HL-60 (cell line): ENCODE results near the gene TFB1M.
"Not testable (repeated sequence)": the region's sequence is repeated elsewhere in the genome, so short reads cannot be mapped to it uniquely, and the experiment has no call there.

ENCODE experiments used
- DNase-seq, 2 experiments: peaks; one replicate each; pipeline ENCODE4 v3.0.0-alpha.2; 2010 to 2020; ENCODE audit warnings: low read depth in 1 of 2, low spot score in 1 of 2
- H3K27ac ChIP-seq: fragments of 250-450 bp; sonication (Bioruptor Pico); replicated peaks from 2 replicates; pipeline ENCODE4 v1.5.1; 2020; ENCODE audit warnings: mild to moderate bottlenecking, moderate library complexity
- H3K27me3 ChIP-seq: fragments of 250-450 bp; sonication (Bioruptor Pico); 2 replicates; pipeline ENCODE4 v1.5.1; 2021; ENCODE audit warnings: mild to moderate bottlenecking, moderate library complexity; ENCODE audit not compliant: insufficient read depth, poor library complexity, severe bottlenecking
- H3K4me3 ChIP-seq: replicated peaks from 2 replicates; pipeline ENCODE4 v1.5.1; 2011; ENCODE audit warnings: mild to moderate bottlenecking, control low read depth, low read length; ENCODE audit not compliant: insufficient read depth
- CTCF ChIP-seq: IDR thresholded peaks from one replicate; pipeline ENCODE4 v1.5.1; 2011; ENCODE audit warnings: low read length, control low read depth, inconsistent platforms; ENCODE audit not compliant: insufficient read depth
- GABPA ChIP-seq: IDR thresholded peaks from 2 replicates; pipeline ENCODE4 v1.6.1; 2012; ENCODE audit warnings: low read depth
- POLR2AphosphoS5 ChIP-seq: IDR thresholded peaks from 2 replicates; pipeline ENCODE4 v1.6.1; 2012; ENCODE audit warnings: low read depth
- REST ChIP-seq: IDR thresholded peaks from 2 replicates; pipeline ENCODE4 v1.6.1; 2012; ENCODE audit warnings: low read depth; ENCODE audit not compliant: insufficient replicate concordance
- SPI1 ChIP-seq: IDR thresholded peaks from 2 replicates; pipeline ENCODE4 v1.6.1; 2012; ENCODE audit warnings: low read depth, mild to moderate bottlenecking, borderline replicate concordance

Gene TFB1M

GRCh38 chr6:155219299-155219698, 95.0 kb downstream of the TFB1M start:
- Histone ChIP-seq H3K27ac (no peak overlapping the region), H3K27me3 (peaks cover 2% of the 10 kb centered on the region), H3K4me3 (no peak overlapping the region)
- DNase-seq = no peak
- TF ChIP-seq GABPA = no peak
- TF ChIP-seq CTCF = no peak
- TF ChIP-seq POLR2AphosphoS5 = no peak
- TF ChIP-seq SPI1 = no peak
- TF ChIP-seq REST = no peak

GRCh38 chr6:155218711-155219110, 95.6 kb downstream of the TFB1M start:
- H3K4me3 ChIP-seq, DNase-seq, H3K27ac ChIP-seq, H3K27me3 ChIP-seq: not testable (repeated sequence)

GRCh38 chr6:155216312-155217046, 97.8 kb downstream of the TFB1M start:
- Histone ChIP-seq H3K4me3 (no peak overlapping the region), H3K27ac (no peak overlapping the region), H3K27me3 (peaks cover 2% of the 10 kb centered on the region)
- no peak for DNase-seq
- TF ChIP-seq GABPA (no peak), REST (no peak), SPI1 (no peak)

- H3K27ac ChIP-seq = no peak overlapping the region
- no peak for DNase-seq
- TF ChIP-seq POLR2AphosphoS5 (no peak), REST (no peak), GABPA (no peak), CTCF (no peak), SPI1 (no peak)
- H3K4me3 ChIP-seq = no peak overlapping the region
- peaks cover 2% of the 10 kb centered on the region for H3K27me3 ChIP-seq
Measured at GRCh38 chr6:155215906-155216305, 98.4 kb downstream of the TFB1M start.
